Caco-2 (cell line): ENCODE measurements around the gene MYO1E. TPM values are rescaled to one million over a fixed set of nuclear protein-coding genes. Genes with fewer than 3 reads are reported as not detected.

Source experiments
- BruUV-seq: library from RNA; stranded (reverse); fragments of 400-500 nt; replicated peaks from 2 replicates; lab custom pipeline; 2021; lab: Mats Ljungman, UMichigan
- CTCF ChIA-PET: fragments of 300-600 bp; sonication (Branson Sonifier 250); formaldehyde crosslinking; loops from one replicate; lab custom pipeline; 2022; ENCODE audit warnings: antibody characterized with exemption; lab: Charles Lee
- POLR2A ChIA-PET: fragments of 300-600 bp; sonication (Branson Sonifier 250); formaldehyde crosslinking; loops from one replicate; lab custom pipeline; 2022; ENCODE audit warnings: antibody characterized with exemption; lab: Charles Lee
- DNase-seq, 2 experiments: peaks; one replicate each; pipeline versions ENCODE4 v3.0.0 to v3.0.0-alpha.2; 2020 to 2022
- H3K27me3 ChIP-seq: replicated peaks from 2 replicates; pipeline ENCODE4 v1.6.0; 2011; ENCODE audit warnings: low read length; ENCODE audit not compliant: control insufficient read depth, insufficient read depth
- H3K36me3 ChIP-seq: 2 replicates; pipeline ENCODE4 v1.5.1; 2011; ENCODE audit warnings: low read length; ENCODE audit not compliant: control insufficient read depth, insufficient read depth
- H3K4me1 ChIP-seq: fragments of 250-450 bp; sonication (Bioruptor Pico); 2 replicates; pipeline ENCODE4 v1.5.1; 2020; ENCODE audit warnings: mild to moderate bottlenecking
- H3K4me3 ChIP-seq: 2 replicates; pipeline ENCODE4 v1.5.1; 2011; ENCODE audit warnings: low read depth, mild to moderate bottlenecking, control low read depth, low read length
- H3K9me3 ChIP-seq: fragments of 250-450 bp; sonication (Bioruptor Pico); 2 replicates; pipeline ENCODE4 v1.5.1; 2020; ENCODE audit warnings: mild to moderate bottlenecking, moderate library complexity
- H3K27ac Mint-ChIP-seq: one replicate; pipeline ENCODE4 v1.8.0; 2022; ENCODE audit warnings: mixed read lengths; ENCODE audit not compliant: unreplicated experiment
- H3K27me3 Mint-ChIP-seq: one replicate; pipeline ENCODE4 v1.8.0; 2022; ENCODE audit warnings: mixed read lengths; ENCODE audit not compliant: insufficient read depth, unreplicated experiment
- H3K36me3 Mint-ChIP-seq: one replicate; pipeline ENCODE4 v1.8.0; 2022; ENCODE audit warnings: mild to moderate bottlenecking, mixed read lengths; ENCODE audit not compliant: insufficient read depth, unreplicated experiment
- H3K4me1 Mint-ChIP-seq: one replicate; pipeline ENCODE4 v1.8.0; 2022; ENCODE audit warnings: low read depth, mixed read lengths; ENCODE audit not compliant: unreplicated experiment
- H3K4me3 Mint-ChIP-seq: one replicate; pipeline ENCODE4 v1.8.0; 2022; ENCODE audit warnings: mild to moderate bottlenecking, moderate library complexity, mixed read lengths; ENCODE audit not compliant: unreplicated experiment
- H3K9me3 Mint-ChIP-seq: one replicate; pipeline ENCODE4 v1.8.0; 2022; ENCODE audit warnings: mixed read lengths; ENCODE audit not compliant: unreplicated experiment
- intact Hi-C: fragments of 100-400 bp; cut with micrococcal nuclease; formaldehyde crosslinking; loops from one replicate; pipeline ENCODE4 v1.10.0; 2022; ENCODE audit not compliant: unreplicated experiment
- total RNA-seq: library from RNA; stranded (reverse); gene quantifications from 2 replicates; pipeline ENCODE4 v1.2.3, GENCODE V29; 2022
- TF ChIP-seq, protein P1 (sequence below), 2 experiments: fragments of 200-600 bp in 1 of 2; IDR thresholded peaks; 1 replicate in 1 of 2; 2 replicates in 1 of 2; pipeline versions ENCODE4 v1.5.1 to v1.8.0; 2011 to 2022; ENCODE audit warnings: antibody characterized with exemption in 1 of 2, control low read depth in 1 of 2, inconsistent platforms in 1 of 2, low read depth in 1 of 2, low read length in 1 of 2, mild to moderate bottlenecking in 1 of 2, moderate library complexity in 1 of 2; ENCODE audit not compliant: insufficient read depth in 1 of 2, severe bottlenecking in 1 of 2, unreplicated experiment in 1 of 2

MYO1E gene
- total RNA-seq, 1 experiment from 2014 or later, result 187 TPM

DNA sequence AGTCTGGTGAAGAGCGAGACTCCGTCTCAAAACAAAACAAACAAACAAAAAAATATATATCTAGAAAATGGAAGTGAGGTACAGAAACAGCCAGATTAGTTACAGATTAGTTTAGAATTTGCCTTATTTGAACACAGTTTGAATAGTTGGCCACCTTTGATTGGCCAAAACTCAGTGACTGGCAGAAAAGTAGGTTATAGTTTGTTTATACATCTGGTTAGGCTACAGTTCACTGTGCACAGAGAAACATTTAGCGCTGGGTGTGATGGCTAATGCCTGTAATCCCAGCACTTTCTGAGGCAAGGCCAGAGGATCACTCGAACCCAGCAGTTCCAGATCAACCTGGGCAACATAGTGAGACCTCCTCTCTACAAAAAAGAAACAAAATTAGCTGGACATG, 114.4 kb downstream of the MYO1E start:
- Mint-ChIP-seq H3K27me3 (no peaks in the 10 kb centered on the region), H3K27ac (peak overlapping the region; percentile 95), H3K4me3 (no peak overlapping the region), H3K36me3 (peaks cover 67% of the 10 kb centered on the region), H3K4me1 (peaks cover 48% of the 10 kb centered on the region), H3K9me3 (no peaks in the 10 kb centered on the region)
- H3K36me3 ChIP-seq, result no peaks in the 10 kb centered on the region; the same call in 1 of the 2 replicates
- H3K27me3 ChIP-seq, result no peaks in the 10 kb centered on the region
- no peaks in the 10 kb centered on the region for H3K9me3 ChIP-seq
- DNase-seq, result no peak
- intact Hi-C loops, result loop anchor here (5.0 kb wide), 1 partner anchor 79 kb away; no protein-coding TSS in a partner anchor
- no TSS peak for BruUV-seq
- H3K4me3 ChIP-seq, result no peak overlapping the region
- CTCF ChIA-PET, result no interaction called here
- TF ChIP-seq, protein P1, sequence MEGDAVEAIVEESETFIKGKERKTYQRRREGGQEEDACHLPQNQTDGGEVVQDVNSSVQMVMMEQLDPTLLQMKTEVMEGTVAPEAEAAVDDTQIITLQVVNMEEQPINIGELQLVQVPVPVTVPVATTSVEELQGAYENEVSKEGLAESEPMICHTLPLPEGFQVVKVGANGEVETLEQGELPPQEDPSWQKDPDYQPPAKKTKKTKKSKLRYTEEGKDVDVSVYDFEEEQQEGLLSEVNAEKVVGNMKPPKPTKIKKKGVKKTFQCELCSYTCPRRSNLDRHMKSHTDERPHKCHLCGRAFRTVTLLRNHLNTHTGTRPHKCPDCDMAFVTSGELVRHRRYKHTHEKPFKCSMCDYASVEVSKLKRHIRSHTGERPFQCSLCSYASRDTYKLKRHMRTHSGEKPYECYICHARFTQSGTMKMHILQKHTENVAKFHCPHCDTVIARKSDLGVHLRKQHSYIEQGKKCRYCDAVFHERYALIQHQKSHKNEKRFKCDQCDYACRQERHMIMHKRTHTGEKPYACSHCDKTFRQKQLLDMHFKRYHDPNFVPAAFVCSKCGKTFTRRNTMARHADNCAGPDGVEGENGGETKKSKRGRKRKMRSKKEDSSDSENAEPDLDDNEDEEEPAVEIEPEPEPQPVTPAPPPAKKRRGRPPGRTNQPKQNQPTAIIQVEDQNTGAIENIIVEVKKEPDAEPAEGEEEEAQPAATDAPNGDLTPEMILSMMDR (IDR thresholded peaks at IDR 0.05; ENCODE audit: insufficient read depth in 1 of 2, low read depth in 1 of 2, low read length in 1 of 2, severe bottlenecking in 1 of 2, unreplicated experiment in 1 of 2), result no peak
- H3K4me1 ChIP-seq, result peaks cover 61% of the 10 kb centered on the region
- POLR2A ChIA-PET, result interaction anchor here (0.7 kb wide), 1 partner anchor 116 kb away, joined by 4 read pairs; no protein-coding TSS in a partner anchor

DNA sequence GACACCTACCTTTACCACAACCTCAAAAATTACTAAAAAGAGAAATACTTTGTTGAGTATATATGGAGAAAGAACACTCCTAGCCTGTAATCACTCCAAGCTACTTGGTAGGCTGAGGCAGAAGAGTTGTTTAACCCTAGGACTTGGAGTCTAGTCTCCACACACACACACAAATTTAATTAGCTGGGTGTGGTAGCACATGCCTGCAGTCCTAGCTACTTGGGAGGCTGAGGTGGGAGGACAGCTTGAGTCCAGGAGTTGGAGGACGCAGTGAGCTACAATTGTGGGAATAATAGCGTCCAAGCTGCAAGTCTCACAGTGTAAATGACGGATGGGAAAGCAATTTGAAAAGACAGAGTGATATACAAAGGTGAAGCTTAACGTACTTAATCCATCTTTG, 115.5 kb downstream of the MYO1E start:
- intact Hi-C loops, result loop anchor here (2.0 to 5.0 kb wide), 2 partner anchors 80 to 116 kb away; partner anchors contain the start of gene MYO1E
- H3K4me3 ChIP-seq, result no peak overlapping the region
- POLR2A ChIA-PET, result interaction anchor here (0.8 kb wide), 1 partner anchor 116 kb away, joined by 4 read pairs; the partner anchor contains the start of gene MYO1E
- peak overlapping the region; percentile 2 for H3K4me3 Mint-ChIP-seq
- H3K9me3 Mint-ChIP-seq, result no peaks in the 10 kb centered on the region
- no peaks in the 10 kb centered on the region for H3K27me3 ChIP-seq
- TF ChIP-seq, protein P1 (IDR thresholded peaks at IDR 0.05; ENCODE audit: insufficient read depth in 1 of 2, low read depth in 1 of 2, low read length in 1 of 2, severe bottlenecking in 1 of 2, unreplicated experiment in 1 of 2), result no peak
- H3K4me1 ChIP-seq, result peaks cover 61% of the 10 kb centered on the region
- H3K36me3 Mint-ChIP-seq, result peaks cover 74% of the 10 kb centered on the region
- BruUV-seq, result no TSS peak
- H3K9me3 ChIP-seq, result no peaks in the 10 kb centered on the region
- no peaks in the 10 kb centered on the region; the same call in 1 of the 2 replicates for H3K36me3 ChIP-seq
- H3K27ac Mint-ChIP-seq, result peak overlapping the region; percentile 95
- H3K4me1 Mint-ChIP-seq, result peaks cover 48% of the 10 kb centered on the region
- CTCF ChIA-PET, result no interaction called here
- no peak for DNase-seq
- H3K27me3 Mint-ChIP-seq, result no peaks in the 10 kb centered on the region

DNA sequence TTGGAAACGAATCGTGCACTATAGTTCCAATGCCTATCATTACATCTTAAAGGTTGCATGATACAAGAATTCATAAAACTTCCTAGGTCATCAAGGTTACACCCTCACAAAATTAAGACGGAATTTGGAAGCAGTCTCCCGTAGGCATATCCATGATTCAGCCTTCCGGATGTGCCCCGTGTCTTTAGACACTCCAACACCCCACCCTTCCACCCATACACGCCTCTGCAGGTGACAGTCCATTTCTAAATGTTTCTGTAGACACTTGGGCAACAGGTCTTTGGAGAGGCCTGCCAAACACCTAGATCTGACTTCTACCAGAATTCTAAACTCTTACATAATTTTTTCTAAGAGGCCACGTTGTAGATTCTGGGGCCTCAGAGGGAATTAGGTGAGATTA, 116.2 kb downstream of the MYO1E start:
- no peaks in the 10 kb centered on the region for H3K27me3 ChIP-seq
- H3K4me1 ChIP-seq, result peaks cover 56% of the 10 kb centered on the region
- H3K9me3 Mint-ChIP-seq, result no peaks in the 10 kb centered on the region
- H3K36me3 Mint-ChIP-seq, result peaks cover 67% of the 10 kb centered on the region
- H3K4me3 ChIP-seq, result no peak overlapping the region
- peak; percentile 71 to 77 for DNase-seq
- peak overlapping the region; percentile 95 for H3K27ac Mint-ChIP-seq
- peak overlapping the region; percentile 61 for H3K4me3 Mint-ChIP-seq
- POLR2A ChIA-PET, result interaction anchor here (1.1 kb wide), 2 partner anchors 116 to 124 kb away, joined by 5 to 12 read pairs; partner anchors contain the start of gene MYO1E
- peaks cover 45% of the 10 kb centered on the region for H3K4me1 Mint-ChIP-seq
- no TSS peak for BruUV-seq
- CTCF ChIA-PET, result no interaction called here
- H3K9me3 ChIP-seq, result no peaks in the 10 kb centered on the region
- no peaks in the 10 kb centered on the region for H3K27me3 Mint-ChIP-seq
- TF ChIP-seq, protein P1 (IDR thresholded peaks at IDR 0.05; ENCODE audit: insufficient read depth in 1 of 2, low read depth in 1 of 2, low read length in 1 of 2, severe bottlenecking in 1 of 2, unreplicated experiment in 1 of 2), result no peak
- intact Hi-C loops, result loop anchor here (1.0 to 5.0 kb wide), 4 partner anchors 10 to 116 kb away; partner anchors contain the start of gene MYO1E
- H3K36me3 ChIP-seq, result no peaks in the 10 kb centered on the region; the same call in 1 of the 2 replicates
